Activated T-cell treated with anti-CD3 and anti-CD28 coated beads, Interleukin-2, amount 50 U/mL, for 24 hours (primary cell): ENCODE results near the gene ULBP3.

Experiments
- DNase-seq: peaks from one replicate; pipeline ENCODE4 v3.0.0-alpha.2; 2020
- H3K27ac Mint-ChIP-seq: 2 replicates; pipeline ENCODE4 v1.8.0; 2020; ENCODE audit warnings: mild to moderate bottlenecking, mixed read lengths
- H3K27me3 Mint-ChIP-seq: 2 replicates; pipeline ENCODE4 v1.8.0; 2020; ENCODE audit warnings: mixed read lengths
- H3K36me3 Mint-ChIP-seq: 2 replicates; pipeline ENCODE4 v1.8.0; 2020; ENCODE audit warnings: low read depth, mixed read lengths
- H3K4me1 Mint-ChIP-seq: 2 replicates; pipeline ENCODE4 v1.8.0; 2020; ENCODE audit warnings: low read depth, mixed read lengths
- H3K4me3 Mint-ChIP-seq: 2 replicates; pipeline ENCODE4 v1.8.0; 2020; ENCODE audit warnings: mild to moderate bottlenecking, moderate library complexity, mixed read lengths
- H3K9me3 Mint-ChIP-seq: 2 replicates; pipeline ENCODE4 v1.8.0; 2020; ENCODE audit warnings: mixed read lengths

ULBP3 gene

DNA sequence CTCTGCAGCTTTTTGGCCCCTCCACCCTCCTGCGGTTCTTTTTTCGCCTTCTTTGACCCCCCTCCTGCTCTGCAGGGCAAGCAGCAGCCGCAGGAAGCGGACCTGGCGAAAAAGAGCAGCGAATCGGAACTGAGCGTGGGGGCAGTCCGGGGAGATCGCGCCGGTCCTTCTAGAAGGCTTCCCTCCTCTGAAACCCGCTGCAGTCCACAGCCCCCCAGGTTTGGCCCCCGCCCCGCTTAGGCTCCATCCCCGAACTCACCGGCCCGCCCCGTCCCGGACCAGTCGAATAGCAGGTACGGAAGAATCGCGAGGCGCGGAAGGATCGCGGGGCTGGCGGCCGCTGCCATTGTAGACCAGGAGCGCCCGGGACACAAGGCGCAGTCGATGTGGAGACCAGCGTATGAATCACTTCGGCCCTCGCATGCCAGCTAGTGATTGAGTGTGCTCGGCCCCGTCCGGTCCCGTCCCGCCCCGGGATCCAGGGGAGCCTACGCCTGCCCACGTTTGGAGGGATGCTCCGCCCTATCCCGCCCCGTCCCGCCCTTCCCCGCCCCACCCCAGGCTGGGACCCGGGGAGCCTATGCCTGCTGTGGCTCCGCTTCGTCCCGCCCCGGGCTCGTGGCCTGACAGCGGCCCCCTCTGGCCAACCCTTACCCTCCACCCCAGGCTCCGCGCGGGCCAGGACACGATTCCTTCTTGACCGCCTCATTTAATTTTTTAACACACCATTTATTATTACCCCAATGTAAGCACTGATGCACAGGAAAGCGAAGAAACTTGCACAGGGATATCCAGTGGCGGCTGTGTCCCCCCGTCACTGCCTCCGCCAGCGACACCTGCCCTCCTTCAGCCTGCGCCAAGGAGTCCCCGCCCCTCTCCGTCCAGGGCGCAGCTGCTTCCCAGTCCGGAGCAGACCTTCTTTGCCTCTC, at the start of gene ULBP3:
TSS of gene ULBP3 (minus strand) at position 402 of the 929 bp plus-strand sequence. CDS start at position 347, 55 bp downstream.
- Mint-ChIP-seq H3K27ac (peak within 1 kb of the TSS; percentile 30), H3K36me3 (no peaks in the 10 kb centered on the region), H3K27me3 (peaks cover 13% of the 10 kb centered on the region), H3K4me1 (peaks cover 19% of the 10 kb centered on the region), H3K4me3 (peak within 1 kb of the TSS; percentile 75), H3K9me3 (no peaks in the 10 kb centered on the region)
- peak; percentile 83 for DNase-seq

DNA sequence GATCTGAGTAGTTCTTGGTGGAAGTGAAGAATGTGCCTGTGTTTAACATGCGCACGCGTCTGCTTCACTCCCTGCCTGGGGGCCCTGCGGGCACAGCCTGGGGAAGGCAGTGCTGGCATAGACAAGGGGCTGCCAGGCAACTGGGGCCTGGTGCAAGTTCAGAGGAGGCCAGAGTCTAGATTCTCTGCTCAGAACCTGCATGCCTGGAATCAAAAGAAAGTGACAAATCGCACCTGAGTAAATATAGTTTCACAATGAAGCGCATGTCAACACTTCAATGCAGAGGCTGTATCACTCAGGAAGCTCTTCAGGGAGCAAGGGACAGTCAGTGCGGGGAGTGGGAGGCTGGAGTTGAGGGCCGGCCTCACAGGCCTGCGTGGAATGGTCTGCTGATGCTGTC, 49.7 kb upstream of the ULBP3 start:
- Mint-ChIP-seq H3K9me3 (no peaks in the 10 kb centered on the region), H3K36me3 (no peaks in the 10 kb centered on the region), H3K27me3 (peaks cover 5% of the 10 kb centered on the region), H3K27ac (no peak overlapping the region), H3K4me1 (peaks cover 4% of the 10 kb centered on the region), H3K4me3 (no peak overlapping the region)
- DNase-seq, result no peak

DNA sequence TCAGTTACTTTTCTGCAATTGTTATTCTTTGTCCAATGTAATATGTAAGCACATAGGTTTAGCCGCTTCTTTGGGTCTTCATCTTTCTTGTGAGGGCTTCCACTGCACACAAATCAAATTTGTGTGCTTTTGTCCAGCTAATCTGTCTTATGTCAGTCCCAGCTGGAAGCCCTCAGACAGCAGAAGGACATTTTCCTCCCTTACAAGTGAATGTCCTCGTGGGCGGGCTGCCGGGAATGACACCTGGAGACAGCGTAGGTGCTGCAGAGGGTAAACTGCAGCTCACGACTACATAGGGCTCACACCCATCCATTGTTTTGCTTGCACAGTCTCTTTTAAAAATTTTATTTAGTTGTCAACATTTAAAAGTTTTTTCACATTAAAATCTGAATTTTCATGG, 49.3 kb upstream of the ULBP3 start:
- no peak for DNase-seq
- Mint-ChIP-seq H3K9me3 (no peaks in the 10 kb centered on the region), H3K27ac (no peak overlapping the region), H3K4me1 (peaks cover 4% of the 10 kb centered on the region), H3K27me3 (peaks cover 3% of the 10 kb centered on the region), H3K36me3 (no peaks in the 10 kb centered on the region), H3K4me3 (no peak overlapping the region)

DNA sequence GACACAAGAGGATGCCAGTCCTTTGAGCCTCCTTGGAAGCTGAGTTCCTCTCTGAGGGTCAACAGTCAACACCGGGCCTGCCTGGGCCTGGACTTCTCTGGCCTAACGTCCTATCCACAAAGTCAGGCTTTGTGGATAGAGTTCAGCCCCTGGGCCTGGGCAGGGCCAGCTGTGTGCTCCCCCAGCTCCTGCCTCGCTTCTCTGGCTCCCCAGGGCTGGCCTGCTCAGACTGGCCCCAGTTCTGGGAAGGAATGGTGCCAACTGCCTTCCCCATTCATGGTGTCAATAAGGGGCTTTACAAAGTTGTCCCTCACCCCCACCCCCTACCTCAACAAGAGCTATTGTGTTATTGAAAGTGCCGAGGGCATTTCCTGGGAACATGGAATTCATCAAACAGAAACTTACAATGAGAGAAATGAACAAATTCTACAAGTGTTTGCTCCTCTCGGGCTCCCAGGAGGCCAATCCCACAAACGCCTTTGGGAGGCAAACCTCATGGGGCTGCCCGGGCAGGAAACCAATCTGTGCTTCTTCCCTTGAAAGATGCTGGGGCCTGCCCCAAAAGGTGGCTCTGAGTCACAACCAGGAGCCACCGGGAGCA, 47.4 kb upstream of the ULBP3 start:
- no peak for DNase-seq
- no peak overlapping the region for H3K27ac Mint-ChIP-seq
- H3K4me3 Mint-ChIP-seq, result no peak overlapping the region
- peaks cover 3% of the 10 kb centered on the region for H3K27me3 Mint-ChIP-seq
- H3K4me1 Mint-ChIP-seq, result peaks cover 4% of the 10 kb centered on the region
- H3K36me3 Mint-ChIP-seq, result no peaks in the 10 kb centered on the region
- H3K9me3 Mint-ChIP-seq, result no peaks in the 10 kb centered on the region

GRCh38 chr6:150115769-150116168, 46.8 kb upstream of the ULBP3 start:
- Mint-ChIP-seq H3K36me3 (no peaks in the 10 kb centered on the region), H3K27ac (no peak overlapping the region), H3K9me3 (no peaks in the 10 kb centered on the region), H3K4me1 (peaks cover 4% of the 10 kb centered on the region), H3K4me3 (no peak overlapping the region), H3K27me3 (peaks cover 3% of the 10 kb centered on the region)
- DNase-seq, result no peak

DNA sequence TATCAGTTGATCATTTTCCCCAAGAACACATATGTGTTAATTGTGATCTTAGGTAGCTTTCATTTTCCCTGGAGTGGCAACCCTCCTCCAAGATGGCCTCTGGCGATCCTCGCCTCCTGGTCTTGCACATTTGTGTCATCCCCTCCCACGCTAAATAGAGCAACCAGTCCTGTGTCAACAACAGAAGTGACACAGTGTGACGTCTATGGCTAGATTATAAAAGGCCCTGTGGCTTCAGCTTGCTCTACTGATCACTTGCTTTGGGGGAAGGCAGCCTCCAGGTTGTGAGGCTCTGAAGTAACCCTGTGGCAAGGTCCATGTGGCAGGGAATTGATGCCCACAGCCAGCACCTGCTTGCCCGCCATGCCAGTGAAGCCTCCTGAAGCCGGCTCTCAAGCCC, 43.3 kb upstream of the ULBP3 start:
- Mint-ChIP-seq H3K36me3 (no peaks in the 10 kb centered on the region), H3K4me1 (no peaks in the 10 kb centered on the region), H3K4me3 (no peak overlapping the region), H3K27ac (no peak overlapping the region), H3K9me3 (no peaks in the 10 kb centered on the region), H3K27me3 (no peaks in the 10 kb centered on the region)
- DNase-seq, result no peak

DNA sequence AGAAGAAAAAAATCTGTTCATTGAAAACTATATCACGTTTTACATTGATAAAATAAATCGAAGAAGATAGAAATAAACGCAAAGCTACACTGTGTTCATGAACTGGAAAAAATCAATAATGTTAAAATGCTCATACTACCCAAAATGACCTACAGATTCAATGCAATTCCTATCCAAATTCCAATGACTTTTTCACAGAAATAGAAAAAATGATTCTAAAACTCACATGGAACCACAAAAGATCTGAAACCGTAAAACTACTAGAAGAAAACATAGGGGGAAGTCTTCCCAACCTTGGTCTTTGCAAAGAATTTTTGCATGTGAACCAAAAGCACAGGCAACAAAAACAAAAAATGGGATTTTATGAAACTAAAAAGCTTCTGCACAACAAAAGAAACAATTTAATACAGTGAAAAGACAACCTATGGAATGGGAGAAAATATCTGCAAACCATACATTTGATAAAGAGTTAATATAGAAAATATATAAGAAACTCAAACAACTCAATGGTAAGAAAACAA, 33.9 kb upstream of the ULBP3 start:
- H3K27ac Mint-ChIP-seq, result no peak overlapping the region
- no peak overlapping the region for H3K4me3 Mint-ChIP-seq
- H3K9me3 Mint-ChIP-seq, result no peaks in the 10 kb centered on the region
- no peaks in the 10 kb centered on the region for H3K36me3 Mint-ChIP-seq
- no peak for DNase-seq
- H3K4me1 Mint-ChIP-seq, result no peaks in the 10 kb centered on the region
- H3K27me3 Mint-ChIP-seq, result peaks cover 3% of the 10 kb centered on the region

DNA sequence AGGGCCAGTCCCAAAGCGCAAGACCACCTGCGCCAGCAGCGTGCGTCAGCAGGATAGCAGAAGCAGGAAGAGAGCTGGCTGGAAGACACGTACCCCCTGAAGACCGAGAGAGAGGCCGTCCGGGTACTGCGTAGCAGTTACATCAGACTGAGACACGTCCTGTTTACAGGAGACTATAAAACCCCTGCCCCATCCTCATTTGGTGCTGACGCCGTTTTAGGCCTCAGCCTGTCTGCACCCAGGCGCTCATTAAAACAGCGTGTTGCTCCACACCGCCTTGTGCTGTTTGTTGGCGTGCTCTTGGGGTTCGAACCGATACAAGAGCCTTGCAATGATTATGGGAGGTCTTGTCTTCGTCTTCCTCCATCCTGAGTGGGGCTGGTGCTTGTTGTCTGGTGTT, 31.8 kb upstream of the ULBP3 start:
- no peaks in the 10 kb centered on the region for H3K36me3 Mint-ChIP-seq
- no peak for DNase-seq
- no peak overlapping the region for H3K4me3 Mint-ChIP-seq
- no peak overlapping the region for H3K27ac Mint-ChIP-seq
- H3K27me3 Mint-ChIP-seq, result peaks cover 6% of the 10 kb centered on the region
- no peaks in the 10 kb centered on the region for H3K4me1 Mint-ChIP-seq
- H3K9me3 Mint-ChIP-seq, result no peaks in the 10 kb centered on the region

- Mint-ChIP-seq H3K27me3 (peaks cover 13% of the 10 kb centered on the region), H3K9me3 (no peaks in the 10 kb centered on the region), H3K4me1 (no peaks in the 10 kb centered on the region)
Measured at GRCh38 chr6:150099953-150100352, 31.0 kb upstream of the ULBP3 start.

GRCh38 chr6:150099546-150099945, 30.6 kb upstream of the ULBP3 start:
- peaks cover 17% of the 10 kb centered on the region for H3K27me3 Mint-ChIP-seq
- H3K27ac Mint-ChIP-seq, result no peak overlapping the region
- no peaks in the 10 kb centered on the region for H3K9me3 Mint-ChIP-seq
- H3K36me3 Mint-ChIP-seq, result no peaks in the 10 kb centered on the region
- H3K4me1 Mint-ChIP-seq, result peaks cover 2% of the 10 kb centered on the region
- DNase-seq, result no peak
- H3K4me3 Mint-ChIP-seq, result no peak overlapping the region

More at GRCh38 chr6:150099953-150100352, 31.0 kb upstream of the ULBP3 start:
- no peaks in the 10 kb centered on the region for H3K36me3 Mint-ChIP-seq
- H3K27ac Mint-ChIP-seq, result no peak overlapping the region
- no peak for DNase-seq
- no peak overlapping the region for H3K4me3 Mint-ChIP-seq

DNA sequence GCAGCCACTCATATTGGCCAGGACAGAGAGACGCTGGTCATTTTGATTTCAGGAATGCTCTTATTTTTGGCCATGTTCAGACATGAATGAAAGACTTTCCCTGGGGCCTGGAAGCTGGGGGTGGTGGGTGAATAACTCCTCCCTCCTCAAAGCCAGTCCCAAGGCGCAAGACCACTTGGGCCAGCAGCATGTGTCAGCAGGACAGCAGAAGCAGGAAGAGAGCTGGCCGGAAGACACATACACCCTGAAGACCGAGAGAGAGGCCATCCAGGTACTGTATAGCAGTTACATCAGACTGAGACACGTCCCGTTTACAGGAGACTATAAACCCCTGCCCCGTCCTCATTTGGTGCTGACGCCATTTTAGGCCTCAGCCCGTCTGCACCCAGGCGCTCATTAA, 29.2 kb upstream of the ULBP3 start:
- Mint-ChIP-seq H3K9me3 (no peaks in the 10 kb centered on the region), H3K4me3 (no peak overlapping the region), H3K4me1 (peaks cover 2% of the 10 kb centered on the region), H3K27me3 (peaks cover 23% of the 10 kb centered on the region), H3K27ac (no peak overlapping the region), H3K36me3 (no peaks in the 10 kb centered on the region)
- no peak for DNase-seq

- peaks cover 27% of the 10 kb centered on the region for H3K27me3 Mint-ChIP-seq
- H3K4me1 Mint-ChIP-seq, result peaks cover 2% of the 10 kb centered on the region
- no peaks in the 10 kb centered on the region for H3K9me3 Mint-ChIP-seq
- H3K36me3 Mint-ChIP-seq, result no peaks in the 10 kb centered on the region
- no peak overlapping the region for H3K27ac Mint-ChIP-seq
- H3K4me3 Mint-ChIP-seq, result no peak overlapping the region
- DNase-seq, result no peak
Measured at GRCh38 chr6:150093397-150093796, 24.5 kb upstream of the ULBP3 start.

- no peak for DNase-seq
- H3K27me3 Mint-ChIP-seq, result peaks cover 28% of the 10 kb centered on the region
- H3K9me3 Mint-ChIP-seq, result no peaks in the 10 kb centered on the region
- H3K4me3 Mint-ChIP-seq, result no peak overlapping the region
- H3K4me1 Mint-ChIP-seq, result peaks cover 2% of the 10 kb centered on the region
- H3K36me3 Mint-ChIP-seq, result no peaks in the 10 kb centered on the region
- H3K27ac Mint-ChIP-seq, result no peak overlapping the region
Measured at GRCh38 chr6:150091476-150091875, 22.6 kb upstream of the ULBP3 start.

- no peak for DNase-seq
- Mint-ChIP-seq H3K9me3 (no peaks in the 10 kb centered on the region), H3K4me1 (peaks cover 2% of the 10 kb centered on the region), H3K4me3 (no peak overlapping the region), H3K36me3 (no peaks in the 10 kb centered on the region), H3K27ac (no peak overlapping the region), H3K27me3 (peaks cover 21% of the 10 kb centered on the region)
Measured at GRCh38 chr6:150090328-150090727, 21.4 kb upstream of the ULBP3 start.
